HG03460 (cell line): Measurements from ENCODE around the gene SCAMP5.
A peak's percentile ranks its signal among the peaks of the same experiment; 100 is the strongest.

ENCODE experiments used
- ATAC-seq: cut with Tn5 transposase; IDR thresholded peaks from one replicate; pipeline ENCODE4 v1.9.1; 2021; ENCODE audit not compliant: unreplicated experiment

Gene SCAMP5

GRCh38 chr15:75067123-75067830 lies 71.9 kb downstream of the SCAMP5 start:
- no peak for ATAC-seq

DNA sequence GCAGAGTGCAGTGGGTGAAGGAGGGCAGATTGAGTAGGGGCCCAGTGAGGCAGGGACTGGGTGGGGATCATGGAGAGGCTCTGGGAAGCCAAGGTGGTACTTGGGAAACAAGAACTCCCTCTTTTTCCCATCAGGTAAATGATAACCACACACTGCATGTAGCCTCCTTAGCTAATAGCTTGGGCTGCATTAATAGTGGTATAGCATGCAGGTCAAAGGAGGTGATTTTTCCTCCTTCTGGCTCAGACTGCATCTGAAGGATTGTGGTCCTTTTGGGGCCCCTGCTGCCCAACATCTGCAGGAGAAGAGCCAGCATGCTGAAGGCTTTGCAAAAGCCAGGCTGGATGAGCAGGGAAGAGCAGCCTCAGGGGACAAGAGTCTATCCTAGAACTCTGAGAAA lies 73.4 kb downstream of the SCAMP5 start:
- ATAC-seq: no peak

DNA sequence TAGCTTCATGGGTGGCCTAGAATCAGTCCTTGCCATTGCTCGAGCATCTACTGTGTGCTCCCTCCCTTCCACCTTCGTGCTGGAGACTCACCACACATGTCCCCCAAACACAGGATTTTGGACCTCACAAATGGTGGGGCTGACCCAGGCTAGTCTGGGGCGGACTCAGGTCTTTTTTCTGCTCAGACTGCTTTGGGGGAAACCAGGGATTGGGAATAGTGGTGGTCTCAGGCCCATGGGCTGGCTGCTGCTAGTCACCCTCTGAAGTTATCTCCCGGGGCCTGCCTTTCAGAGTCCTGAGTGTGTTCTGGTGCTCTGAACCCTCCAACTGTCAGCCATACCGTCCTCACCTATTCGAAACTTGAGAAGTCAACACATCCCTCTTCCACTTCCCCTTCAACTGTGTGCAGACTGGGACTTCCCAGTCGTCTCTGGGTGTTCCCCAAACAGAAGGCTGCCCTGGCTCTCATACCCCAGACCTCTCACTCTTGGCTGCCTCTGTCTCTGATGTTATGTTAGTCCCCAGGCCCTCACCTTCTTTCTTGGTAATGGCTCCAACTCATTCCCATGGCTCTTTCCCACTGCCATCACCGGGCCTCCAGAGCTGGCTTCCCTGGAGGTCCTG lies 74.0 kb downstream of the SCAMP5 start:
- ATAC-seq: peak; percentile 87

- no peak for ATAC-seq
These were observed 75.3 kb downstream of the SCAMP5 start for GRCh38 chr15:75070674-75071073.
